ENCODE results near the gene DDX55.

DDX55 gene

GRCh38 chr12:123614110-123614509 lies 12.2 kb downstream of the DDX55 start:
- DNase-seq, result no peak

GRCh38 chr12:123614531-123614930 lies 12.6 kb downstream of the DDX55 start:
- no peak for DNase-seq

GRCh38 chr12:123617144-123617543 lies 15.2 kb downstream of the DDX55 start:
- DNase-seq, result no peak

- DNase-seq, result no peak
These were observed 15.7 kb downstream of the DDX55 start for GRCh38 chr12:123617580-123617979.

GRCh38 chr12:123621101-123621500 lies 19.2 kb downstream of the DDX55 start:
- DNase-seq, result no peak

- no peak for DNase-seq
These were observed 20.0 kb downstream of the DDX55 start for GRCh38 chr12:123621619-123622530.

GRCh38 chr12:123633379-123634141 lies 31.7 kb downstream of the DDX55 start, which contains the start of the genes EIF2B1 and GTF2H3:
TSS of gene EIF2B1 (minus strand) at chr12:123633686. CDS start at chr12:123633557, 129 bp downstream.
TSS of gene GTF2H3 (plus strand) at chr12:123633829. CDS start at chr12:123633860, 31 bp downstream.
- peak; percentile 92 for DNase-seq

GRCh38 chr12:123634142-123634561 lies 32.3 kb downstream of the DDX55 start:
- no peak for DNase-seq

GRCh38 chr12:123643911-123644310 lies 42.0 kb downstream of the DDX55 start:
- DNase-seq, result no peak

GRCh38 chr12:123645380-123645779 lies 43.5 kb downstream of the DDX55 start:
- DNase-seq, result no peak

GRCh38 chr12:123645878-123646277 lies 44.0 kb downstream of the DDX55 start:
- peak; percentile 54 for DNase-seq

GRCh38 chr12:123648401-123648800 lies 46.5 kb downstream of the DDX55 start:
- no peak for DNase-seq

- DNase-seq, result no peak
These were observed 52.3 kb downstream of the DDX55 start for GRCh38 chr12:123654129-123654701.

GRCh38 chr12:123655420-123655819 lies 53.5 kb downstream of the DDX55 start:
- no peak for DNase-seq

GRCh38 chr12:123656392-123656791 lies 54.5 kb downstream of the DDX55 start:
- no peak for DNase-seq

- DNase-seq, result no peak
These were observed 55.3 kb downstream of the DDX55 start for GRCh38 chr12:123657211-123657610.

GRCh38 chr12:123659996-123660727 lies 58.3 kb downstream of the DDX55 start:
- no peak for DNase-seq

GRCh38 chr12:123667771-123668170 lies 65.9 kb downstream of the DDX55 start:
- DNase-seq, result no peak
